Stomach (tissue), 4 donors: ENCODE measurements around the gene ATG7.

Experiments
- CTCF ChIP-seq, 7 experiments: fragments of 450-650 bp in 4 of 7; fragments of 200-600 bp in 3 of 7; sonication (generic) in 3 of 7; IDR thresholded peaks; one replicate each; pipeline ENCODE4 v1.5.1; 2016 to 2019; ENCODE audit warnings: antibody characterized with exemption in 7 of 7, control low read depth in 2 of 7, mild to moderate bottlenecking in 1 of 7
- EP300 ChIP-seq: sonication (generic); formaldehyde crosslinking; IDR thresholded peaks from one replicate; pipeline ENCODE4 v1.6.1; 2017; ENCODE audit warnings: antibody characterized with exemption
- POLR2A ChIP-seq, 4 donors: fragments of 450-650 bp; IDR thresholded peaks; one replicate each; pipeline ENCODE4 v1.6.1; 2016; ENCODE audit warnings: antibody characterized with exemption in 4 of 4, control low read depth in 2 of 4, mild to moderate bottlenecking in 1 of 4, moderate library complexity in 1 of 4

GRCh38 chr3:11236588-11237461, 35.4 kb upstream of the ATG7 start:
- TF ChIP-seq POLR2A (IDR thresholded peaks at IDR 0.05) (no peak), CTCF (IDR thresholded peaks at IDR 0.05) (peak in 4 of 7 experiments; percentile 30 to 79 (median 64)), EP300 (no peak)
